ENCODE data around the gene SCN9A.

SCN9A gene

GRCh38 chr2:166394245-166394644, 18.5 kb upstream of the SCN9A start:
- Histone ChIP-seq H3K27ac (ENCODE audit: low read depth, low read length, poor library complexity, severe bottlenecking) (no peak overlapping the region), H3K9ac (ENCODE audit: low read length) (no peak overlapping the region), H2AFZ (ENCODE audit: low read length) (no peak overlapping the region), H3K9me3 (ENCODE audit: low read length) (no peaks in the 10 kb centered on the region), H4K20me1 (ENCODE audit: insufficient read depth, low read length) (no peaks in the 10 kb centered on the region), H3K4me1 (ENCODE audit: insufficient read depth, low read length, severe bottlenecking) (no peaks in the 10 kb centered on the region), H3K27me3 (ENCODE audit: insufficient read depth, low read length) (no peaks in the 10 kb centered on the region), H3K79me2 (ENCODE audit: insufficient read depth, low read length) (no peaks in the 10 kb centered on the region), H3K9me2 (ENCODE audit: low read depth, low read length) (no peaks in the 10 kb centered on the region), H3K4me3 (ENCODE audit: low read depth, low read length, poor library complexity, severe bottlenecking) (no peak overlapping the region), H3K36me3 (ENCODE audit: insufficient read depth, low read length) (no peaks in the 10 kb centered on the region), H3K4me2 (ENCODE audit: low read length) (no peak overlapping the region), H3F3A (ENCODE audit: insufficient read depth, low read length) (no peaks in the 10 kb centered on the region)
- TF ChIP-seq EZH2 (IDR thresholded peaks at IDR 0.05; ENCODE audit: borderline replicate concordance, low read length) (no peak), CTCF (IDR thresholded peaks at IDR 0.05; ENCODE audit: low read length) (no peak)

- Histone ChIP-seq H3F3A (ENCODE audit: insufficient read depth, low read length) (no peaks in the 10 kb centered on the region), H3K9me3 (ENCODE audit: low read length) (no peaks in the 10 kb centered on the region), H3K4me1 (ENCODE audit: insufficient read depth, low read length, severe bottlenecking) (no peaks in the 10 kb centered on the region), H3K4me3 (ENCODE audit: low read depth, low read length, poor library complexity, severe bottlenecking) (no peak overlapping the region), H3K27ac (ENCODE audit: low read depth, low read length, poor library complexity, severe bottlenecking) (no peak overlapping the region), H3K9ac (ENCODE audit: low read length) (no peak overlapping the region), H2AFZ (ENCODE audit: low read length) (no peak overlapping the region), H3K27me3 (ENCODE audit: insufficient read depth, low read length) (no peaks in the 10 kb centered on the region), H3K9me2 (ENCODE audit: low read depth, low read length) (no peaks in the 10 kb centered on the region), H3K36me3 (ENCODE audit: insufficient read depth, low read length) (no peaks in the 10 kb centered on the region), H3K79me2 (ENCODE audit: insufficient read depth, low read length) (no peaks in the 10 kb centered on the region), H4K20me1 (ENCODE audit: insufficient read depth, low read length) (no peaks in the 10 kb centered on the region), H3K4me2 (ENCODE audit: low read length) (no peak overlapping the region)
- TF ChIP-seq EZH2 (IDR thresholded peaks at IDR 0.05; ENCODE audit: borderline replicate concordance, low read length) = no peak
- TF ChIP-seq CTCF (IDR thresholded peaks at IDR 0.05; ENCODE audit: low read length) = no peak
Observed at GRCh38 chr2:166393008-166393407, 17.3 kb upstream of the SCN9A start.

- no peaks in the 10 kb centered on the region for H4K20me1 ChIP-seq (ENCODE audit: insufficient read depth, low read length)
- no peaks in the 10 kb centered on the region for H3K9me2 ChIP-seq (ENCODE audit: low read depth, low read length)
- H3K27me3 ChIP-seq (ENCODE audit: insufficient read depth, low read length) = no peaks in the 10 kb centered on the region
- H3K27ac ChIP-seq (ENCODE audit: low read depth, low read length, poor library complexity, severe bottlenecking) = no peak overlapping the region
- no peak overlapping the region for H3K4me3 ChIP-seq (ENCODE audit: low read depth, low read length, poor library complexity, severe bottlenecking)
- no peak overlapping the region for H3K9ac ChIP-seq (ENCODE audit: low read length)
- H3K4me1 ChIP-seq (ENCODE audit: insufficient read depth, low read length, severe bottlenecking) = no peaks in the 10 kb centered on the region
- no peak overlapping the region for H2AFZ ChIP-seq (ENCODE audit: low read length)
- H3K36me3 ChIP-seq (ENCODE audit: insufficient read depth, low read length) = no peaks in the 10 kb centered on the region
- no peaks in the 10 kb centered on the region for H3K79me2 ChIP-seq (ENCODE audit: insufficient read depth, low read length)
- H3K4me2 ChIP-seq (ENCODE audit: low read length) = no peak overlapping the region
- no peaks in the 10 kb centered on the region for H3K9me3 ChIP-seq (ENCODE audit: low read length)
- TF ChIP-seq EZH2 (IDR thresholded peaks at IDR 0.05; ENCODE audit: borderline replicate concordance, low read length) (no peak), CTCF (IDR thresholded peaks at IDR 0.05; ENCODE audit: low read length) (no peak)
- no peaks in the 10 kb centered on the region for H3F3A ChIP-seq (ENCODE audit: insufficient read depth, low read length)
Observed at GRCh38 chr2:166388481-166389070, 12.8 kb upstream of the SCN9A start.
